Ishikawa (cell line): ENCODE data around the gene ZFP36L2.

Experiments used
- CEBPB ChIP-seq: IDR thresholded peaks from 2 replicates; pipeline ENCODE4 v1.6.1; 2012
- CREB1 ChIP-seq: IDR thresholded peaks from 2 replicates; pipeline ENCODE4 v1.6.1; 2012; ENCODE audit warnings: low read depth
- EGR1 ChIP-seq: IDR thresholded peaks from 2 replicates; pipeline ENCODE4 v1.6.1; 2012
- EP300 ChIP-seq: IDR thresholded peaks from 2 replicates; pipeline ENCODE4 v1.6.1; 2012; ENCODE audit warnings: borderline replicate concordance
- FOXM1 ChIP-seq: IDR thresholded peaks from 2 replicates; pipeline ENCODE4 v1.6.1; 2012; ENCODE audit warnings: low read depth, borderline replicate concordance
- NFIC ChIP-seq: IDR thresholded peaks from 2 replicates; pipeline ENCODE4 v1.6.1; 2012
- RAD21 ChIP-seq: IDR thresholded peaks from 2 replicates; pipeline ENCODE4 v1.6.1; 2012; ENCODE audit warnings: low read depth
- TAF1 ChIP-seq: IDR thresholded peaks from 2 replicates; pipeline ENCODE4 v1.6.1; 2012; ENCODE audit warnings: low read depth, mild to moderate bottlenecking
- TCF12 ChIP-seq: IDR thresholded peaks from 2 replicates; pipeline ENCODE4 v1.6.1; 2012; ENCODE audit warnings: low read depth
- TEAD4 ChIP-seq: IDR thresholded peaks from 2 replicates; pipeline ENCODE4 v1.6.1; 2012
- YY1 ChIP-seq: IDR thresholded peaks from 2 replicates; pipeline ENCODE4 v1.6.1; 2012; ENCODE audit warnings: low read depth
- ZBTB7A ChIP-seq: IDR thresholded peaks from 2 replicates; pipeline ENCODE4 v1.6.1; 2012; ENCODE audit warnings: low read depth
- TF ChIP-seq, protein P1 (sequence below): IDR thresholded peaks from 2 replicates; pipeline ENCODE4 v1.6.1; 2012
- TF ChIP-seq, protein P2 (sequence below): IDR thresholded peaks from 2 replicates; pipeline ENCODE4 v1.6.1; 2012
- TF ChIP-seq, protein P3 (sequence below): IDR thresholded peaks from 2 replicates; pipeline ENCODE4 v1.6.1; 2012; ENCODE audit warnings: low read depth, mild to moderate bottlenecking

ZFP36L2 gene

DNA sequence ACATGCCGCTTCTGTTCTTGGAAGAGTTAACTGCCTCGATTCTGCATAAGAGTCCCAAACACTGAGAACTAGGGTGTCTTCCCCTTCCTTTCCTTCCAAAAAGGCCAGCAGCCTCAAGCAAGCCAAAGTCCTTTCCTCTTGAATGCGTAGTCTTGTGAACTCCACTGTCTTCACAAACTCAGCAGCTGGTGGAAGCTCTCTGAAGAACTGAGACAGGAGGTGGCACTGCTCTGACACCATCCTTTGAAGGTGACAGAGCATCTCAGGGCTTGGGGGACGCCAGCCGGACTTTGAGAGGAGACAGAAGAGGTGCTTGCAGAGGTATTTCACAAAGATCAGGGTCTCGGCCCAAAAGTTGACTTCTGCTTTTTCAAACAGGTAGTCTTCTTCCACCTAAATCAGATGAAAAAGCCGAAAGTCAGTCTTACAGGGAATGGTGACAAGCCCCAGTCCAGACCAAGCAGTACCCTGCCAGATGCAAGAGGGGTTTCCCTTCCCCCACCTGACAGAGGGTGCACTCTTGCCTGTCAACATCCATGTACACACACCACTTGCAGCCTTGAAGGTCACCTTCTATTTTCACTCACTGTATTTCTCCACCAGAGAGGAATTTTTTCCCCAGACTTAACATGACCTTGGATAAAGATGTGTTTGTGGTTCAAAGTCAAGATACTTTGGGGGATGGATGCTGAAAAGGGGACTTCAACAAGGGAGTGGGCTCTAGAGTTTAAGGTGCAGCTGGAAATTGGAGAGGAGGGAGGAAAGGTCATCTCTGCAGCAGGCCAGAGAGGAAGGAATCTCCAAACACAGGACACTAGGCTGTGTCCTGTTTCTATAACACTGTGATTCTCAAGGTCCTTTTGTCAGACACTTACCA, 4.8 kb upstream of the ZFP36L2 start:
- no peak for TF ChIP-seq FOXM1
- TF ChIP-seq YY1: no peak
- no peak for TF ChIP-seq NFIC
- TF ChIP-seq, protein P1, sequence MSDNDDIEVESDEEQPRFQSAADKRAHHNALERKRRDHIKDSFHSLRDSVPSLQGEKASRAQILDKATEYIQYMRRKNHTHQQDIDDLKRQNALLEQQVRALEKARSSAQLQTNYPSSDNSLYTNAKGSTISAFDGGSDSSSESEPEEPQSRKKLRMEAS: no peak
- TF ChIP-seq CEBPB: no peak
- TF ChIP-seq RAD21: no peak
- TF ChIP-seq TEAD4: no peak
- no peak for TF ChIP-seq ZBTB7A
- TF ChIP-seq TAF1: no peak
- TF ChIP-seq TCF12: no peak
- no peak for TF ChIP-seq EP300
- TF ChIP-seq, protein P2, sequence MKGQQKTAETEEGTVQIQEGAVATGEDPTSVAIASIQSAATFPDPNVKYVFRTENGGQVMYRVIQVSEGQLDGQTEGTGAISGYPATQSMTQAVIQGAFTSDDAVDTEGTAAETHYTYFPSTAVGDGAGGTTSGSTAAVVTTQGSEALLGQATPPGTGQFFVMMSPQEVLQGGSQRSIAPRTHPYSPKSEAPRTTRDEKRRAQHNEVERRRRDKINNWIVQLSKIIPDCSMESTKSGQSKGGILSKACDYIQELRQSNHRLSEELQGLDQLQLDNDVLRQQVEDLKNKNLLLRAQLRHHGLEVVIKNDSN: no peak
- TF ChIP-seq EGR1: no peak
- TF ChIP-seq, protein P3, sequence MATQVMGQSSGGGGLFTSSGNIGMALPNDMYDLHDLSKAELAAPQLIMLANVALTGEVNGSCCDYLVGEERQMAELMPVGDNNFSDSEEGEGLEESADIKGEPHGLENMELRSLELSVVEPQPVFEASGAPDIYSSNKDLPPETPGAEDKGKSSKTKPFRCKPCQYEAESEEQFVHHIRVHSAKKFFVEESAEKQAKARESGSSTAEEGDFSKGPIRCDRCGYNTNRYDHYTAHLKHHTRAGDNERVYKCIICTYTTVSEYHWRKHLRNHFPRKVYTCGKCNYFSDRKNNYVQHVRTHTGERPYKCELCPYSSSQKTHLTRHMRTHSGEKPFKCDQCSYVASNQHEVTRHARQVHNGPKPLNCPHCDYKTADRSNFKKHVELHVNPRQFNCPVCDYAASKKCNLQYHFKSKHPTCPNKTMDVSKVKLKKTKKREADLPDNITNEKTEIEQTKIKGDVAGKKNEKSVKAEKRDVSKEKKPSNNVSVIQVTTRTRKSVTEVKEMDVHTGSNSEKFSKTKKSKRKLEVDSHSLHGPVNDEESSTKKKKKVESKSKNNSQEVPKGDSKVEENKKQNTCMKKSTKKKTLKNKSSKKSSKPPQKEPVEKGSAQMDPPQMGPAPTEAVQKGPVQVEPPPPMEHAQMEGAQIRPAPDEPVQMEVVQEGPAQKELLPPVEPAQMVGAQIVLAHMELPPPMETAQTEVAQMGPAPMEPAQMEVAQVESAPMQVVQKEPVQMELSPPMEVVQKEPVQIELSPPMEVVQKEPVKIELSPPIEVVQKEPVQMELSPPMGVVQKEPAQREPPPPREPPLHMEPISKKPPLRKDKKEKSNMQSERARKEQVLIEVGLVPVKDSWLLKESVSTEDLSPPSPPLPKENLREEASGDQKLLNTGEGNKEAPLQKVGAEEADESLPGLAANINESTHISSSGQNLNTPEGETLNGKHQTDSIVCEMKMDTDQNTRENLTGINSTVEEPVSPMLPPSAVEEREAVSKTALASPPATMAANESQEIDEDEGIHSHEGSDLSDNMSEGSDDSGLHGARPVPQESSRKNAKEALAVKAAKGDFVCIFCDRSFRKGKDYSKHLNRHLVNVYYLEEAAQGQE: no peak
- no peak for TF ChIP-seq CREB1

DNA sequence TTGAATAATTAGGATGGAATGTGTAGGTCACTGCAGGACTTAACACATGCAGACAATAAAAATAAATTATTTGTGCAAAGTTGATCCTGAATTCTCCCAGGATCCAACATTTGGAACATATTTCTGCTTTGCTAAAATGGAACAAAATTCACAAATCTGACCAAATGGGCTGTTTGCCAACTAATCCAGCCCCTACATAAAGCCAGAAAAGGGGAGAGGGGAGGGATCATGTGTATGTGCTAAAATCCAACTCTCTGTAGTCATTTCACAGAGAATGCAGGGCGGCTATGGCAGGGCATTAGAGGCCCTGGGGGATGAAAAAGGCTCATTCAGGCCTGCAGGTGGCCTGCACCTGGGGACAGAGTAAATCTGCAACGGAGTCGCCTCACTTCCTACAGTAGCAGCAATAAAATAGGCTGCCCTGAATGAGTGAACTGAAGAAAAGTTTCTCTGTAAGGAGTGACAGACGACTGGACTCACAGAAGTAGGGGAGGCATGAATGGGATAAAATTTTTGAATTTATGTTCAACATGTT, 4.0 kb upstream of the ZFP36L2 start:
- TF ChIP-seq TEAD4 (no peak), CEBPB (no peak), YY1 (no peak), TAF1 (no peak), ZBTB7A (no peak), FOXM1 (no peak), TCF12 (no peak), EGR1 (no peak), NFIC (no peak), EP300 (no peak), CREB1 (no peak), RAD21 (no peak)
- TF ChIP-seq, protein P3: no peak
- TF ChIP-seq, protein P1: no peak
- TF ChIP-seq, protein P2: no peak

DNA sequence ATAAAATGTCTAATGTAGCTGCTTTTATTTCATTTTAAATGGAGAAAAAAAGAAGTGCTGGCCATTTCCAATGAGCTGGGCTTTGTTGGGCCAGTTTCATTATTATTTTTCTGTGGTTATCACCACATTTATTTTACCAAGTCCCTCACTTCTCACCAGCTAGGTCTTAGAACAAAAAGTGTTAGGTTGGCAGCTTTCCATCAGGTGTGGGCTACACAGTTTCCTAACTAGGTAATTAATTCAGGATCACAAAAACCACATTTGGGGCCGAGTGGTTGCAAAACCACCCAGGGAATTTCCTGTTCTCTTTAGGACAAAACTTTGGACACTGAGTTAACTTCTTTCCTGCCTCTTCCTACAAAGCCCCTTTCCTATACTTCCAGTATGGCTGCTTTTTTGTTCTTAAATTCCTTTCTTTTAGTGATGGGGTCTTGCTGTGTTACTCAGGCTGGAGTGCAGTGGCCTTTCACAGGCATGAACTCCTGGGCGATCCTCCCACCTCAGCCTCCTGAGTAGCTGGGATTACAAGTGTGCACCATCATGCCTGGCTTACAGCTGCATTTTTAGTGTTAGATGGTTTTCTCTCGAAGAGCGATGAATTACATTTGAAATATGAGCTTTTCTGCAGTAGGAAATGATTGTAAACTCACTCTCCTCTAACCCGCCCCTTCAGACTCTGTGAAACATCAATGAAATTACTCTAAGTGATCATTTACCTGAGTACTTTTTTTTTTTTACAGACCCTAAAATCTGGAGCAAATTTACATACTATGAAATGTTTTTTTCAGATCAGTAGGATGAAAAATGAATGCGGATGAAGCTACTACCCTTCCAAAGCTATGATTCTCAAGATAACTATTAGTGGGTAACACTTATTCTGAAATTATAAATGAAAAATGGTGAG, 2.6 kb upstream of the ZFP36L2 start:
- TF ChIP-seq TEAD4 (no peak), EGR1 (no peak), TAF1 (no peak), EP300 (no peak), TCF12 (no peak), NFIC (no peak), ZBTB7A (no peak), CREB1 (no peak), YY1 (no peak), FOXM1 (no peak), CEBPB (no peak), RAD21 (no peak)
- TF ChIP-seq, protein P2: no peak
- TF ChIP-seq, protein P1: no peak
- TF ChIP-seq, protein P3: no peak
